Measurements from ENCODE around the gene CIRBP. TPM values are rescaled to one million over a fixed set of nuclear protein-coding genes. Genes with fewer than 3 reads are reported as not detected.

Gene CIRBP
- total RNA-seq, 1 donor from 2014 or later: 399 TPM

DNA sequence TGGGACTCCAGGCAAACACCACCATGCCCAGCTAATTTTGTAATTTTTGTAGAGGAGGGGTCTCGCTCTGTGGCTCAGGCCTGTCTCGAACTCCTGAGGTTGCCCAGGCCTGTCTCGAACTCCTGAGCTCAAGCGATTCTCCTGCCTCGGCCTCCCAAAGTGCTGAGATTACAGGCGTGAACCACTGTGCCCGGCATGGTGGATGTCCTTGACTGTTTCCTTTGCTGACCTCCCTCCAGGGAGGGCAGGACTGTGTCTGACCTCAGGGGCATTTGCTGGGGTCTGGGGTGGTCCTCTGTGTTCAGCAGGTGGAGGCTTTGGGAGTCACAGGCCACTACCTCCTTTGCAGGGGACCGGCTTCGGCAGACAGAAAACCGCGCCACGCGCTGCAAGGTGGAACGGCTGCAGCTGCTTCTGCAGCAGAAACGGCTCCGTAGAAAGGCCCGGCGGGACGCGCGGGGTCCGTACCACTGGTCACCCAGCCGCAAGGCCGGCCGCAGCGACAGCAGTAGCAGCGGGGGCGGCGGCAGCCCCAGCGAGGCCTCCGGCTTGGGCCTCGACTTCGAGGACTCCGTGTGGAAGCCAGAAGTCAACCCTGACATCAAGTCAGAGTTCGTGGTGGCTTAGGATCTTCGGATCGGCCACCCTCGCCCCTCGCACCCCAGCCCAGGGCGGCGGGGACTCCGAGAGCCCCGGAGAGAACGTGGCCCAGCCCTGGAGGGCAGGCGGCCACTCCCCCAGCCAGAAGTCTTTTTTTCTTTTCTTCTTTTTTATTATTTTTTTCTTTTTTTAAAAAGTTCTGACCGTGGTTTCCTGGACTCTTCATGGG lies 12.3 kb upstream of the CIRBP start:
- H3K27me3 Mint-ChIP-seq: no peaks in the 10 kb centered on the region
- intact Hi-C loops (cut with micrococcal nuclease): no loop called here
- H3K27ac Mint-ChIP-seq: peak overlapping the region; percentile 76
- no peak for DNase-seq
- no peak for ATAC-seq (ENCODE audit: low read depth)
- TF ChIP-seq, protein P1, sequence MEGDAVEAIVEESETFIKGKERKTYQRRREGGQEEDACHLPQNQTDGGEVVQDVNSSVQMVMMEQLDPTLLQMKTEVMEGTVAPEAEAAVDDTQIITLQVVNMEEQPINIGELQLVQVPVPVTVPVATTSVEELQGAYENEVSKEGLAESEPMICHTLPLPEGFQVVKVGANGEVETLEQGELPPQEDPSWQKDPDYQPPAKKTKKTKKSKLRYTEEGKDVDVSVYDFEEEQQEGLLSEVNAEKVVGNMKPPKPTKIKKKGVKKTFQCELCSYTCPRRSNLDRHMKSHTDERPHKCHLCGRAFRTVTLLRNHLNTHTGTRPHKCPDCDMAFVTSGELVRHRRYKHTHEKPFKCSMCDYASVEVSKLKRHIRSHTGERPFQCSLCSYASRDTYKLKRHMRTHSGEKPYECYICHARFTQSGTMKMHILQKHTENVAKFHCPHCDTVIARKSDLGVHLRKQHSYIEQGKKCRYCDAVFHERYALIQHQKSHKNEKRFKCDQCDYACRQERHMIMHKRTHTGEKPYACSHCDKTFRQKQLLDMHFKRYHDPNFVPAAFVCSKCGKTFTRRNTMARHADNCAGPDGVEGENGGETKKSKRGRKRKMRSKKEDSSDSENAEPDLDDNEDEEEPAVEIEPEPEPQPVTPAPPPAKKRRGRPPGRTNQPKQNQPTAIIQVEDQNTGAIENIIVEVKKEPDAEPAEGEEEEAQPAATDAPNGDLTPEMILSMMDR (IDR thresholded peaks at IDR 0.05): no peak
- CTCF ChIA-PET: interaction anchor here (1.7 to 3.1 kb wide), 2 partner anchors 10 to 13 kb away, joined by 4 to 8 read pairs; no protein-coding TSS in a partner anchor
- POLR2A ChIA-PET: interaction anchor here (0.7 to 4.8 kb wide), 6 partner anchors 8 to 199 kb away, joined by 3 to 139 read pairs (median 6); partner anchors contain the start of gene CIRBP
- H3K4me1 Mint-ChIP-seq: peaks cover 72% of the 10 kb centered on the region
- H3K4me3 Mint-ChIP-seq: peak overlapping the region; percentile 48
- no peaks in the 10 kb centered on the region for H3K9me3 Mint-ChIP-seq
- H3K36me3 Mint-ChIP-seq (ENCODE audit: low read depth): peaks cover 36% of the 10 kb centered on the region

DNA sequence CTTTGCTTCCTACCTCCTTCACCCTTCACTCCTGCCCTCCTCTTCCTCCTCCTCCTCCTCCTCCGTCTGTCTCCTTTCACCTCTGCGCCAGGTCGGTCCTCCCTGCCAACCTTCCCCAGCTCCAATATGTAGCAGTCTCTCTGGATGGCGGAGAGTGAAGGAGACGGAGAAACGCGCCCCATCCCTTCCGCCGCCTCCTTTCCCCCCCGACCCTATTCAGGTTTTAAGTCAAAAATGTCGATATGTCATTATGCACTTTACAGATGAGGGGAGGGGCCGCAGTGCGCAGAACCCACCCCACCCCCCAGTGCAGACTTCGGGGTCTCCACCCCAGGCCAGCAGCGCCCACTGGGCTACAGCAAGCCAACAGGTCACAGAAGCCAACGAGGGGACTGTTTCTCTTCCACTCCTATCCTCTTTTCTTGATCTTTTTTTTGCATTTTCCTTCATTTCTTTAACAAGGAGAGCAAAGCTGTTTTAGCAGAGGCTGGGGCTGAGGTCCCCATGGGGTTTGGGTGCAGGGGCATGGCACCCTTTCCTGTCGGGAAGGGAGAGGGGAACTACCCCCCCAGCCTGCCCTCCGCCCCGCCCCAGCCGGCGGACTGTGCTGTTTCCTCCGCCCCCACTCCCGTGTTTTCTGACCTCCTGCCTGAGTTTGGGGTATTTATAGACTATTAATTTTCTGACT lies 11.5 kb upstream of the CIRBP start:
- peak overlapping the region; percentile 48 for H3K4me3 Mint-ChIP-seq
- no peaks in the 10 kb centered on the region for H3K27me3 Mint-ChIP-seq
- peak overlapping the region; percentile 98 for H3K27ac Mint-ChIP-seq
- no peaks in the 10 kb centered on the region for H3K9me3 Mint-ChIP-seq
- POLR2A ChIA-PET: interaction anchor here (1.8 to 4.3 kb wide), 2 partner anchors 9 to 11 kb away, joined by 5 to 86 read pairs; partner anchors contain the start of gene CIRBP
- intact Hi-C loops (cut with micrococcal nuclease): no loop called here
- TF ChIP-seq, protein P1 (IDR thresholded peaks at IDR 0.05): no peak
- ATAC-seq (ENCODE audit: low read depth) (no peak), DNase-seq (no peak)
- CTCF ChIA-PET: interaction anchor here (3.1 kb wide), 1 partner anchor 14 kb away, joined by 8 read pairs; no protein-coding TSS in a partner anchor
- peaks cover 72% of the 10 kb centered on the region for H3K4me1 Mint-ChIP-seq
- H3K36me3 Mint-ChIP-seq (ENCODE audit: low read depth): peaks cover 37% of the 10 kb centered on the region

DNA sequence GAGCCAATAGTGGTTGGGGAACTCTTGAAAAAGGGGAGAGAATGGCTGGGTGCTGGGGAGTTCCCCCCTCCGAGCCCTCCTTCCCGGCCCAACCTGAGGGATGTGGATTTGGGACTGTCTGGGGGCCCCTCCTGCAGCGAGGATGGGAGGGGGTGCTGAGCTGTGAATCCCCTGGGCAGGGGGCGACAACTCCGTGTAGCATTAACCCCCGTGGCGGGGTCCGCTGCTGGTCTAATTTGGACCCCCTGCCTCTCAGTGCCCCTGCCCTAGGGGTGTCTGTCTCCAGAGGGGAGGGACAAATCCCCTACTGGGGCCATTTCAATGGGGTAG lies 11.0 kb upstream of the CIRBP start:
- DNase-seq (no peak), ATAC-seq (ENCODE audit: low read depth) (no peak)
- TF ChIP-seq, protein P1 (IDR thresholded peaks at IDR 0.05): no peak
- Mint-ChIP-seq H3K9me3 (no peaks in the 10 kb centered on the region), H3K36me3 (ENCODE audit: low read depth) (peaks cover 37% of the 10 kb centered on the region), H3K27me3 (no peaks in the 10 kb centered on the region), H3K4me3 (peak overlapping the region; percentile 38), H3K4me1 (peaks cover 77% of the 10 kb centered on the region), H3K27ac (peak overlapping the region; percentile 98)
- ChIA-PET CTCF (interaction anchor here (1.0 kb wide), 1 partner anchor 14 kb away, joined by 7 read pairs; no protein-coding TSS in a partner anchor), POLR2A (interaction anchor here (0.7 to 4.3 kb wide), 4 partner anchors 8 to 21 kb away, joined by 5 to 86 read pairs (median 6); partner anchors contain the start of genes CIRBP and FAM174C)
- intact Hi-C loops (cut with micrococcal nuclease): no loop called here

DNA sequence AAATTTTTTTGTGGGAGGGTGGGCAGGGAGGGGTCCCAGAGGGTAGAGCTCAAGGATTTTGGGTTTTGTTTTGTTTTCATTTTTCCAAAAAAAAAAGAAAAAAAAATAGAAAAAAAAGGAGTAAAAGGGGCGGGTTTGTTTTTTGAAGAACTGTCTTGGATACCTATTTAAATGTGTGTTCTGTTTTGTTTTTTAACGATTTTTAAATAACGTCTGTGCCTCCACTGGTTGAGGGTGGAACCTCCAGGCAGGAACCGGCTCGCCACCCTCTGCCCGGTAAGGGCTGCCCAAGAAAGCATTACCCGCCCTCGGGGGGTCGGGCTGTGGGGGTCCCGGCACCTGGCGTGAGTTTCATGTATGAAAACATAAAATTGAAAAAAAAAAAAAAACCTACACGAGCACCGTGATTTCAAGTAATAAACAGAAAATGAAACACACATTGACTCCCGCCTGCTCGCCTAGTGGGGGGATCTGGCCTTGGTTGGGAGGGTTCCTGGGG lies 10.4 kb upstream of the CIRBP start:
- H3K9me3 Mint-ChIP-seq: no peaks in the 10 kb centered on the region
- peak overlapping the region; percentile 91 for H3K4me3 Mint-ChIP-seq
- peaks cover 78% of the 10 kb centered on the region for H3K4me1 Mint-ChIP-seq
- POLR2A ChIA-PET: interaction anchor here (0.5 to 11.5 kb wide), 12 partner anchors 7 to 191 kb away, joined by 3 to 824 read pairs (median 5); partner anchors contain the start of genes ATP5F1D, CBARP, CIRBP and FAM174C
- CTCF ChIA-PET: interaction anchor here (1.0 kb wide), 1 partner anchor 15 kb away, joined by 7 read pairs; no protein-coding TSS in a partner anchor
- intact Hi-C loops (cut with micrococcal nuclease): no loop called here
- DNase-seq (no peak), ATAC-seq (ENCODE audit: low read depth) (no peak)
- H3K36me3 Mint-ChIP-seq (ENCODE audit: low read depth): peaks cover 33% of the 10 kb centered on the region
- peak overlapping the region; percentile 98 for H3K27ac Mint-ChIP-seq
- H3K27me3 Mint-ChIP-seq: no peaks in the 10 kb centered on the region
- TF ChIP-seq, protein P1 (IDR thresholded peaks at IDR 0.05): no peak

Data from activated B cell treated with CpG ODN at 0.5 μM for 24 hours (primary cell).